Heart left ventricle (tissue), 16 donors: Measurements from ENCODE around the gene FAR2. TPM values are rescaled to one million over a fixed set of nuclear protein-coding genes. Genes with fewer than 3 reads are reported as not detected.

Experiments
- ATAC-seq, 4 donors: fragments of 200-7000 bp; cut with Tn5 transposase; one replicate each; pipeline ENCODE4 v1.9.1; 2020 to 2022; ENCODE audit warnings: moderate library complexity in 4 of 4, mild to moderate bottlenecking in 3 of 4, moderate number of reproducible peaks in 1 of 4
- DNase-seq, 5 donors: peaks; one replicate each; pipeline ENCODE4 v3.0.0-alpha.2; 2020
- H3K27ac ChIP-seq, 12 donors: fragments of 200-600 bp; sonication (generic) in 4 of 12; one replicate each; pipeline versions ENCODE4 v1.5.0 to v1.8.0; 2016 to 2022; ENCODE audit warnings: mild to moderate bottlenecking in 2 of 12
- H3K27me3 ChIP-seq, 9 donors: fragments of 200-600 bp; sonication (generic) in 2 of 9; one replicate each; pipeline versions ENCODE4 v1.5.1 to v1.8.0; 2016 to 2022; ENCODE audit warnings: mild to moderate bottlenecking in 3 of 9
- H3K36me3 ChIP-seq, 9 donors: fragments of 200-600 bp; sonication (generic) in 2 of 9; one replicate each; pipeline versions ENCODE4 v1.5.0 to v1.8.0; 2018 to 2022; ENCODE audit warnings: mild to moderate bottlenecking in 2 of 9
- H3K4me1 ChIP-seq, 12 donors: fragments of 200-600 bp; sonication (generic) in 4 of 12; one replicate each; pipeline versions ENCODE4 v1.5.0 to v1.8.0; 2016 to 2022; ENCODE audit warnings: mild to moderate bottlenecking in 3 of 12
- H3K4me3 ChIP-seq, 12 donors: fragments of 200-600 bp; sonication (generic) in 4 of 12; one replicate each; pipeline versions ENCODE4 v1.5.0 to v1.8.0; 2017 to 2022; ENCODE audit warnings: mild to moderate bottlenecking in 9 of 12, moderate library complexity in 4 of 12
- H3K9me3 ChIP-seq, 12 donors: fragments of 200-600 bp; sonication (generic) in 4 of 12; one replicate each; pipeline versions ENCODE4 v1.5.0 to v1.8.0; 2016 to 2022; ENCODE audit warnings: mild to moderate bottlenecking in 1 of 12
- POLR2A ChIP-seq, 2 donors: fragments of 450-650 bp; IDR thresholded peaks; one replicate each; pipeline ENCODE4 v1.6.1; 2017; ENCODE audit warnings: antibody characterized with exemption in 2 of 2, mild to moderate bottlenecking in 2 of 2, moderate library complexity in 2 of 2
- WGBS, 4 donors: extraction: QIAGEN DNeasy Blood & Tissue Kit in 2 of 4; methylation state at CpG; one replicate each; pipeline versions ENCODE4 v1.1.5 to v1.1.7; 2013 to 2018; 5-methylcytosine and 5-hydroxymethylcytosine counted together
- intact Hi-C, 10 donors: fragments of 100-400 bp; cut with DNase I; formaldehyde crosslinking; loops; one replicate each; pipeline versions ENCODE4 v1.11.1 to v1.14.2; 2022
- polyA plus RNA-seq, 2 donors: library from polyadenylated mRNA; stranded (reverse); fragments of 200-250 nt; gene quantifications; one replicate each; pipeline ENCODE4 v1.2.3, GENCODE V29; 2013
- total RNA-seq, 9 donors: library from RNA; depleted of rRNA in 2 of 9; stranded (reverse); fragments of >200 nt in 2 of 9; fragmentation: NEBNext Ultra II Directional in 3 of 9; extraction: Animal tissue kit (Norgen Biotek cat#: 25700) in 3 of 9; gene quantifications; one replicate each; pipeline versions ENCODE4 v1.1.0 to v1.2.4, GENCODE V29; 2016 to 2023
- TF ChIP-seq, protein P1 (sequence below), 12 donors: fragments of 200-600 bp; sonication (generic) in 4 of 12; IDR thresholded peaks; one replicate each; pipeline versions ENCODE4 v1.5.0 to v1.8.0; 2018 to 2022; ENCODE audit warnings: antibody characterized with exemption in 12 of 12, mild to moderate bottlenecking in 5 of 12
- donor health status: ischemic (EF 13 %, LVEDD 7.1; RV severe dilation, severe dysfunction).
- donor health status: healthy with polysubstance abuse.
- donor health status: DM: no; HTN: yes; CAD: no.
- donor health status: DM: no; HTN: no; CAD: no.
- donor health status: ischemic (EF 25% LVEDD 6.9; RV normal size, moderate dysfunction).
- donor health status: ischemic (EF 25% LVEDD 5.7; RV mildly dilated, moderate dysfunction).
- donor health status: healthy.
- donor health status: DM: yes; HTN: yes; CAD: no.
- donor health status: ischemic (EF 35%, LVEDD 5.7; RV mildly dilated, moderate dysfunction).
- donor health status: nonischemic (EF 11% LVEDD 7.7; RV severe dilation, severe dysfunction).
- donor health status: DM: yes; HTN: yes; CAD: no.
- donor health status: PGD.
- donor health status: ischemic (EF 29% LVEDD 5.4; RV normal size, mild dysfunction).
- donor health status: nonischemic (EF 23%, LVEDD 6.1; RV moderate dilation, normal function).

The FAR2 gene
- total and polyA plus RNA-seq, 11 donors = 1.1 to 11.6 (median 3.0) TPM

DNA sequence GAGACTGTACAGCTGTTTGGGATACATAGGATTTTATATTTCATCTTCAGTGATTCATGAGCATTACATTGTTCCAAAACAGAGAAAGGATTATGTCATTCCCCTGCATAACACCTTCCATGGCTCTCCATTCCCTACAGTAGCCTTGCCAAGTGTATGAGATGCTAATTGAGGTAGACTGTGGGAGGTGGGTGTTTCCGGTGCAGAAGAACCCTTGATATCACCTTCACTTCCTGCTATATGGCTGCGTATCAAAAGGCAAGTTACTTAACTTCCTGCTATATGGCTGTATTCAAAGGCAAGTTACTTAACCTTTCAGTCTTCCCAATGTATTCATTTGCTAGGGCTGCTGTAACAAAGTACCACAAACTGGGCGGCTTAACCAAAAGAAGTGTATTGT is 11.2 kb downstream of the FAR2 start:
- peaks cover 0 to 57% (median 8%) of the 10 kb centered on the region in 12 donors for H3K4me1 ChIP-seq
- H3K27me3 ChIP-seq = no peaks in the 10 kb centered on the region
- TF ChIP-seq, protein P1, sequence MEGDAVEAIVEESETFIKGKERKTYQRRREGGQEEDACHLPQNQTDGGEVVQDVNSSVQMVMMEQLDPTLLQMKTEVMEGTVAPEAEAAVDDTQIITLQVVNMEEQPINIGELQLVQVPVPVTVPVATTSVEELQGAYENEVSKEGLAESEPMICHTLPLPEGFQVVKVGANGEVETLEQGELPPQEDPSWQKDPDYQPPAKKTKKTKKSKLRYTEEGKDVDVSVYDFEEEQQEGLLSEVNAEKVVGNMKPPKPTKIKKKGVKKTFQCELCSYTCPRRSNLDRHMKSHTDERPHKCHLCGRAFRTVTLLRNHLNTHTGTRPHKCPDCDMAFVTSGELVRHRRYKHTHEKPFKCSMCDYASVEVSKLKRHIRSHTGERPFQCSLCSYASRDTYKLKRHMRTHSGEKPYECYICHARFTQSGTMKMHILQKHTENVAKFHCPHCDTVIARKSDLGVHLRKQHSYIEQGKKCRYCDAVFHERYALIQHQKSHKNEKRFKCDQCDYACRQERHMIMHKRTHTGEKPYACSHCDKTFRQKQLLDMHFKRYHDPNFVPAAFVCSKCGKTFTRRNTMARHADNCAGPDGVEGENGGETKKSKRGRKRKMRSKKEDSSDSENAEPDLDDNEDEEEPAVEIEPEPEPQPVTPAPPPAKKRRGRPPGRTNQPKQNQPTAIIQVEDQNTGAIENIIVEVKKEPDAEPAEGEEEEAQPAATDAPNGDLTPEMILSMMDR (IDR thresholded peaks at IDR 0.05) = no peak
- TF ChIP-seq POLR2A (IDR thresholded peaks at IDR 0.05) = no peak
- DNase-seq (no peak), ATAC-seq (no peak)
- 75 to 83% (median 78%) methylated on average over 3 of the region's 3 CpGs for WGBS, 4 donors
- no peaks in the 10 kb centered on the region for H3K36me3 ChIP-seq
- no peaks in the 10 kb centered on the region for H3K9me3 ChIP-seq
- no peak overlapping the region for H3K4me3 ChIP-seq
- peak overlapping the region in 1 of 12 donors; percentile 24 for H3K27ac ChIP-seq
- intact Hi-C loops = no loop called here

DNA sequence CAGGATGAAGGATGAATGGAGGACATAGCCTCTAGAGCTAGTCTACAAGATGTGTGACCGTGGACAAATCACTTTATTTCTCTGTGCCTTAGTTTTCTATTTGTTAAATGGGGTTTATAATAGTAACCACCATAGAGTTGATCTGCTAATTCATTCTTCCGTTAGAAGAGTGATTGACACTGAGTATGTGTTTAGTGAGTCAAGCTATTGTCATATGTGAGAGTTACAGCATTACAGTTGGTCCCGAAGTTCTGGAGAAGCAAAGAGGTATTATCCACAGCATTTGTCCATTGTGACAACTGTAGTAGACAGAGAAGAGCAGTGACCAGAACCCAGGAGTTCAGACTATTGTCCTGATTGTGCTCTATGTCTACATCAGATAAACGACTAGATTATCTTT is 14.1 kb downstream of the FAR2 start:
- DNase-seq (no peak), ATAC-seq (no peak)
- H3K27ac ChIP-seq = no peak overlapping the region
- 83 to 92% (median 85%) methylated on average over 4 of the region's 4 CpGs for WGBS, 4 donors
- H3K36me3 ChIP-seq = no peaks in the 10 kb centered on the region
- intact Hi-C loops = no loop called here
- no peaks in the 10 kb centered on the region for H3K27me3 ChIP-seq
- TF ChIP-seq POLR2A (IDR thresholded peaks at IDR 0.05) = no peak
- TF ChIP-seq, protein P1 (IDR thresholded peaks at IDR 0.05) = no peak
- no peak overlapping the region for H3K4me3 ChIP-seq
- H3K4me1 ChIP-seq = peaks cover 0 to 62% (median 7%) of the 10 kb centered on the region in 12 donors
- H3K9me3 ChIP-seq = no peaks in the 10 kb centered on the region

DNA sequence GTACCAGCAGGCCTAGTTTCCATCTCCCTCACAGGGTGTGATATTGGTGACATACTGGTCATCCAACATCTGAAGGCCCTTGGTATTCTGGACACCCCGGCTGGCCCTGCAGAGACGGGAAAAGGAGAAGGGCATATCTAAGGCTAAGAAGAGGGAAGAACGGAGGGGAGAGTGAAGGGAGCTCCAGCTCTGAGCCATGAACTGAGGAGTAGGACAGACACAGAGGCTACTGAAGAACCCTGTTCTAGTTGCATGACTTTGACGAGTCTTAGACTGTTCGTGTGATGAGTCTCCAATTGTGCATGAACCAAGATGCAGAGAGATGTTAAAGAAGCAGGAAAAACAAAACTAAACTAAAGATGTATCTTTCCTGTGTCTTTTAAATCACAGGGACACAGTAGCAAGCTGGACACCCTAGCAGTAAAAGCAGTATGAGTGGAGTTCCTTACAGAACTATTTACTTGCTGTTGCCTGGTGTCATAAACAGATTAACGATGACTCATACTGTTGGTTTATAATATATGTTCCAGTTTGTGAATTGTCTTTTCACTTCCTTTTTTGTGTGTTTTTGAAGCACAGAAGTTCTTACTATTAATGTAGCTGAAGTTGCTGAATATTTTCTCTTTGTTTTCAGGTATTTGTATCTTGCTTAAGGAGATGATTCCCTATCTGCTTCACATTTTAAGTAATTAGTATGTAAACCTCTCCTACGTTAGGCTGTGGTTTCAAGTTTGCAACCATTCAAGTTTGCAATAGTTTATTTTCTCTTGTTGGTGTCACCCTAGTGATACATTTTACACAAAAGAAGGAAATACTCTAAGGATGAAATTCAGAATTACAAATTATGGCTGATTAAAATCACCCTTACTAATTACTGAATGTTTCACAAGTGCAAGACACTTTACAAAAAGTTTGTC is 15.7 kb downstream of the FAR2 start:
- Histone ChIP-seq H3K27ac (peak overlapping the region in 3 of 12 donors; percentile 11 to 76 (median 48)), H3K4me3 (no peak overlapping the region), H3K36me3 (no peaks in the 10 kb centered on the region), H3K27me3 (no peaks in the 10 kb centered on the region), H3K4me1 (peaks cover 0 to 57% (median 3%) of the 10 kb centered on the region in 12 donors), H3K9me3 (no peaks in the 10 kb centered on the region)
- TF ChIP-seq POLR2A (IDR thresholded peaks at IDR 0.05) = no peak
- TF ChIP-seq, protein P1 (IDR thresholded peaks at IDR 0.05) = no peak
- intact Hi-C loops = no loop called here
- 62 to 68% (median 65%) methylated on average over 7 of the region's 7 CpGs for WGBS, 4 donors
- no peak for DNase-seq
- ATAC-seq = peak; percentile 87 to 93 (median 88)

DNA sequence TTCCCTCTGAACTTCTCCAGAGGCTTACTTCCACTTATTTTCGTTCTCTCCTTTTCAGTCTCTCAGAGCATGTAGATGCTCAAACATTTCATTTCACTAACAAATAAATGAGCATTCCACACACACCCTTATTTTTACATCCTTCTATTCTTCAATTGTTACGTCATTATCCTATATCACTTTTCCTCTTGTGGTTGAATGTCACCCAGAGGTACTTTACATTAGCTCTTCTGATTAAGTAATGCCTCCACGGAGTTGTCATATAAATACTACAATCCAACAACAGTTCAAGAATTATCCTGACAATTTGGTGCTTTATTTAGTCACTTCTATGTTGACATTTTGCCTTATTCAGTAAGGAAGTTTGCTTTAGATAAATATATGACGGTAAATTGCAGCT is 18.4 kb downstream of the FAR2 start:
- no peak overlapping the region for H3K4me3 ChIP-seq
- DNase-seq = no peak
- intact Hi-C loops = no loop called here
- H3K27me3 ChIP-seq = no peaks in the 10 kb centered on the region
- 72 to 86% (median 85%) methylated on average over 4 of the region's 4 CpGs for WGBS, 4 donors
- ATAC-seq = no peak
- H3K27ac ChIP-seq = no peak overlapping the region
- H3K36me3 ChIP-seq = no peaks in the 10 kb centered on the region
- no peaks in the 10 kb centered on the region for H3K9me3 ChIP-seq
- peaks cover 0 to 61% (median 2%) of the 10 kb centered on the region in 12 donors for H3K4me1 ChIP-seq
- TF ChIP-seq POLR2A (IDR thresholded peaks at IDR 0.05) = no peak
- TF ChIP-seq, protein P1 (IDR thresholded peaks at IDR 0.05) = no peak
